NCI-H345 treated with DMSO at 0.1 percent for 48 hours (cell line): ENCODE data around the gene TWSG1.
"Not testable (repeated sequence)": the region's sequence is repeated elsewhere in the genome, so short reads cannot be mapped to it uniquely, and the experiment has no call there.

Experiments
- DNase-seq: peaks from one replicate; lab custom pipeline; 2025; ENCODE audit not compliant: unreplicated experiment; lab: John Stamatoyannopoulos, UW

The TWSG1 gene

GRCh38 chr18:9386879-9387278 lies 52.3 kb downstream of the TWSG1 start:
- DNase-seq: no peak

GRCh38 chr18:9387891-9388290 lies 53.3 kb downstream of the TWSG1 start:
- DNase-seq: no peak

GRCh38 chr18:9389706-9390105 lies 55.1 kb downstream of the TWSG1 start:
- no peak for DNase-seq

- no peak for DNase-seq
Measured at GRCh38 chr18:9392726-9393125, 58.2 kb downstream of the TWSG1 start.

- DNase-seq: no peak
Measured at GRCh38 chr18:9394046-9394445, 59.5 kb downstream of the TWSG1 start.

- DNase-seq: no peak
Measured at GRCh38 chr18:9400197-9400596, 65.6 kb downstream of the TWSG1 start.

- no peak for DNase-seq
Measured at GRCh38 chr18:9401176-9401575, 66.6 kb downstream of the TWSG1 start.

- DNase-seq: not testable (repeated sequence)
Measured at GRCh38 chr18:9402358-9403007, 67.9 kb downstream of the TWSG1 start.

GRCh38 chr18:9403795-9404564 lies 69.4 kb downstream of the TWSG1 start:
- DNase-seq: no peak

GRCh38 chr18:9404565-9405060 lies 70.0 kb downstream of the TWSG1 start:
- DNase-seq: no peak

GRCh38 chr18:9405130-9405529 lies 70.6 kb downstream of the TWSG1 start:
- no peak for DNase-seq

- no peak for DNase-seq
Measured at GRCh38 chr18:9405977-9406376, 71.4 kb downstream of the TWSG1 start.

- DNase-seq: no peak
Measured at GRCh38 chr18:9410515-9410914, 75.9 kb downstream of the TWSG1 start.

GRCh38 chr18:9413576-9413975 lies 79.0 kb downstream of the TWSG1 start:
- no peak for DNase-seq

GRCh38 chr18:9416563-9417072 lies 82.0 kb downstream of the TWSG1 start:
- no peak for DNase-seq

GRCh38 chr18:9417073-9417851 lies 82.7 kb downstream of the TWSG1 start:
- peak; percentile 49 for DNase-seq

- DNase-seq: no peak
Measured at GRCh38 chr18:9418047-9418690, 83.6 kb downstream of the TWSG1 start.

- no peak for DNase-seq
Measured at GRCh38 chr18:9419956-9420631, 85.5 kb downstream of the TWSG1 start.

GRCh38 chr18:9421096-9421900 lies 86.7 kb downstream of the TWSG1 start:
- no peak for DNase-seq

GRCh38 chr18:9421901-9422327 lies 87.3 kb downstream of the TWSG1 start:
- DNase-seq: no peak
